ENCODE data around the gene GPX4.

The GPX4 gene, protein sequence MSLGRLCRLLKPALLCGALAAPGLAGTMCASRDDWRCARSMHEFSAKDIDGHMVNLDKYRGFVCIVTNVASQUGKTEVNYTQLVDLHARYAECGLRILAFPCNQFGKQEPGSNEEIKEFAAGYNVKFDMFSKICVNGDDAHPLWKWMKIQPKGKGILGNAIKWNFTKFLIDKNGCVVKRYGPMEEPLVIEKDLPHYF

DNA sequence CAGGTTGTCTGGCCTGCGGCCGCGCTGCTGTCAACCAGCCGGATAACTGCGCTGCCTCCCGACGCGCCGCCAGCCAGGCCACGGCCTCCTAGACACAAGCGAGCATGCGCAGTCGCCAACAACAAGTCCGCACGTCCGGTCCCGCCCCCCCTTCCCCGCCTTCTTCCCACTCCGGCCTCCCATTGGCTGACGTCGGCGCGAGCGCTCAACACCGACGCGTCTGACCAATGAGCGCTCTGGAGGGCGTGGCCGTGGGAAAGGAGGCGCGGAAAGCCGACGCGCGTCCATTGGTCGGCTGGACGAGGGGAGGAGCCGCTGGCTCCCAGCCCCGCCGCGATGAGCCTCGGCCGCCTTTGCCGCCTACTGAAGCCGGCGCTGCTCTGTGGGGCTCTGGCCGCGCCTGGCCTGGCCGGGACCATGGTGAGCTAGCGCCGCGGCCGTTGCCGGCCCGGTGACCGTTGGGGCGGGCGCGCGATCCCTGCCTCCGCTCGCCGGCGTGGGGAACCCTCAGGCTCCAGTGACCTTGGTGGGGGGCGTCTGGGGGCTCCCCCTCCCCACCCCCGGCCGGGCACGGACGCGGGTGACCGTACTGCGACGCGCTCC lies at the start of gene GPX4:
Gene GPX4, plus strand, starts transcription at position 287 of the 603 bp plus-strand sequence. Its CDS starts 50 bp downstream, at position 337.
- DNase-seq: peak; percentile 97

GRCh38 chr19:1054102-1055027 lies 49.4 kb upstream of the GPX4 start:
- no peak for DNase-seq

DNA sequence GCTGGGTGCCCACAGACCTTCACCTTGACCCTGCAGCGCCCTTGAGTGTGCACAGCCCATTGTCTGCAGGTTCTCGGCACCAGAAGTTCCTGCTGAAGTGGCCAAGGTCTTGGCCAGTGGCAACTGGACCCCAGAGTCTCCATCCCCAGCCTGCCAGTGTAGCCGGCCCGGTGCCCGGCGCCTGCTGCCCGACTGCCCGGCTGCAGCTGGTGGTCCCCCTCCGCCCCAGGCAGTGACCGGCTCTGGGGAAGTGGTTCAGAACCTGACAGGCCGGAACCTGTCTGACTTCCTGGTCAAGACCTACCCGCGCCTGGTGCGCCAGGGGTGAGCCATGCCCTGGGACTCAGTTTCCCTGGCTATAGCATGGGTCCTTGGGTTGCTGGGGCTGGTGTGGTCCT lies 48.8 kb upstream of the GPX4 start:
- DNase-seq: no peak

- no peak for DNase-seq
Observed at GRCh38 chr19:1055886-1056620, 47.7 kb upstream of the GPX4 start.

- peak; percentile 49 for DNase-seq
Observed at GRCh38 chr19:1057176-1057855, 46.5 kb upstream of the GPX4 start.

- DNase-seq: no peak
Observed at GRCh38 chr19:1058112-1058511, 45.7 kb upstream of the GPX4 start.

DNA sequence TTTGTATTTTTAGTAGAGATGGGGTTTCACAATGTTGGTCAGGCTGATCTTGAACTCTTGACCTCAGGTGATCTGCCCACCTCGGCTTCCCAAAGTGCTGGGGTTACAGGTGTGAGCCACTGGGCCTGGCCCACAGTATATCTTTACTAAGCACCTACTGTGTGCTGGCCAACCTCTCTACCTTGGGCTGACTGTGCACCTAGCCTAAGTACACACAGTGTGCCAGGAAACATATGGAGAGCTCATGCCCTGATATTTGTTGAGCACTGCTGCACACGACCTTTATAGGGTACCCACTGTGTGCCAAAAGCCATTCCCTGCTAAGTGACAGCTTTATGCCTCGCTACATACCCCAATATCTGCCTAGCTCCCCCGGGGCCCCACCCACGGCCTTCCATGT lies 43.1 kb upstream of the GPX4 start:
- no peak for DNase-seq

- DNase-seq: no peak
Observed at GRCh38 chr19:1061987-1062386, 41.8 kb upstream of the GPX4 start.

DNA sequence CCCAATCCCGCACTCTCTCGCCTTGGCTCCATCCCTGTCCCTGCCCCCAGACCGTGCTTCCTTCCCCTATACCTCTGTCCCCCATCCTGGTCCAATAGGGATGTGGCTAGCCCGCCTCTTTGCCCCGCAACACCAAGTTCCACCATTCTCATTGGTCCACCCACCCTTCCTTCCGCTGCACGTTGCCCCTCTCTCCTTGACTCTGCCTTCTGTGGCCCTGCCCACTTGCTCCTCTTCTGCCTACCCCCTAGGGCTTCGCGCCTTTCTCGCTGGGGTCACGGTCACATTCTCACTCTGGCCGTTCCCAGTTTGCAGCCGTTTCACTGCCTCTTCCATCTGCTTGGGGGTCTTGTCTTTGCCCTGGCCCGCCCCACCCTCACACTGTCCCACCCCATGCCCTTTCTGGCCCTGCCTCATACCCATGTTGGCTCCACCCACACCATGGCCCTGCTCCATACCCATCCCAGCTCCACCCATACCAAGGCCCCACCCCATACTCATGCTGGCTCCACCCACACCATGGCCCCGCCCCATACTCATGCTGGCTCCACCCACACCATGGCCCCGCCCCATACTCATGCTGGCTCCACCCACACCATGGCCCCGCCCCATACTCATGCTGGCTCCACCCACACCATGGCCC lies 41.3 kb upstream of the GPX4 start:
- no peak for DNase-seq

GRCh38 chr19:1063030-1063908 lies 40.5 kb upstream of the GPX4 start:
- DNase-seq: no peak

GRCh38 chr19:1063909-1064660 lies 39.7 kb upstream of the GPX4 start:
- no peak for DNase-seq

DNA sequence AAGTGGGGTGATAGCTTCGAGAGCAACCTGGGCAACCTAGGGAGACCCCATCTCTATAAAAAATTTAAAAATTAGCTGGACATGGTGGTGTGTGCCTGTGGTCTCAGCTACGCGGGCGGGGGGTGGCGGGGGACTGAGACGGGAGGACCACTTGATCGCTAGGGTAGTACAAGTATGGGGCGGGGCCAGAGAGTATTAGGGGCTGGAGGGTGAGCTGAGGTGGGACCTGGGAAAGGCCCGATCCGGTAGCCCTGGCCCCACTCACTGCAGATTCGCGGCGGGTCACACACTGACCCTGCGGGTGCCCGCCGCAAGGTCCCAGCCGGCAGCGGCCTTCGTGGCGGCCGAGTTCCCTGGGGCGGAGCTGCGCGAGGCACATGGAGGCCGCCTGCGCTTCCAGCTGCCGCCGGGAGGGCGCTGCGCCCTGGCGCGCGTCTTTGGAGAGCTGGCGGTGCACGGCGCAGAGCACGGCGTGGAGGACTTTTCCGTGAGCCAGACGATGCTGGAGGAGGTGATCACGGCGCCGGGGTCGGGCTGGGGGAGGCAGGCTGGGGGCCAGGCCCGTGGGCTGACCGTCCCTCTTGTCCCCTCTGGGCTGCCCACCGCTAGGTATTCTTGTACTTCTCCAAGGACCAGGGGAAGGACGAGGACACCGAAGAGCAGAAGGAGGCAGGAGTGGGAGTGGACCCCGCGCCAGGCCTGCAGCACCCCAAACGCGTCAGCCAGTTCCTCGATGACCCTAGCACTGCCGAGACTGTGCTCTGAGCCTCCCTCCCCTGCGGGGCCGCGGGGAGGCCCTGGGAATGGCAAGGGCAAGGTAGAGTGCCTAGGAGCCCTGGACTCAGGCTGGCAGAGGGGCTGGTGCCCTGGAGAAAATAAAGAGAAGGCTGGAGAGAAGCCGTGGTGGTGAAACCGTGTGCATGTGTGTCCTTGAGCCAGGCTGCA lies 38.9 kb upstream of the GPX4 start:
- peak; percentile 19 for DNase-seq

GRCh38 chr19:1065606-1066109 lies 38.1 kb upstream of the GPX4 start:
- no peak for DNase-seq

GRCh38 chr19:1066251-1066747 lies 37.5 kb upstream of the GPX4 start:
- no peak for DNase-seq

DNA sequence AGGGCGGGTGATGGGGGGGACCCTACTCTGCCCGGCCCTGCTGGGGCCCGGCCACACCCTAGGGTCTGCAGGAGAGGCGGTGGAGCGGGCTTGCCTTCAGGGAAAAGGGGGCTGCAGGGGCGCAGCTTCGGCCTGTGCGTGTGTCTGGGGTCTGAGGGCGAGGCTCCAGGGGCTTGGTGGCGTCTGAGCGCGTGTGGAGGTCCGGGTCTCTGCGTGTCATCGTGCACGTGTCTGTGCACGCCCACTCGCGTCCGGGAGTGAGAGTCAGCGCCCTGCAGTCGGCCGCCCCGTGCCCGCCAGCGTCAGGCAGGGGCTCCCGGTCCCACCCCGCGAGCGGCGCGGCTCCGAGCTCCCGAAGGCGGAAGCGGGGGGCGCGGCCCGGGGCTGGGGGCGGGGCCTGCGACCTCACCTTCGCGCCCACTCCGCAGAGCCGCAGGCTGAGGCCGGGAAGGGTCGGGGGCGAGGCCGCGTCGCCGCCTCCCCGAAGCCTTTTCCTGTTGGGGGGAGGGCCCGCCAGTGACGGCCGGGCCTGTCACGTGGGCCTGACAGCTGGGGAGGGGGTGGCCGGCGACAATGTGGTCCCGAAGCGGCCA lies 37.0 kb upstream of the GPX4 start, which contains the start of gene ARHGAP45:
Gene ARHGAP45, plus strand, starts transcription at position 420 of the 593 bp plus-strand sequence. CDS start 239 bp downstream, outside the sequence.
- peak; percentile 47 for DNase-seq

GRCh38 chr19:1067341-1067957 lies 36.3 kb upstream of the GPX4 start:
- DNase-seq: peak; percentile 47

Measured in KG1 (cell line).